MM.1S (cell line): Measurements from ENCODE around the gene TMEM51.

ENCODE experiments used
- EZH2 ChIP-seq: fragments of 300-600 bp; sonication (generic); optimal IDR thresholded peaks from 2 replicates; pipeline ENCODE3; 2017; ENCODE audit warnings: low read depth, mild to moderate bottlenecking, antibody characterized with exemption, low read length, mixed read lengths
- TF ChIP-seq, protein P1 (sequence below): fragments of 300-600 bp; sonication (generic); IDR thresholded peaks from 2 replicates; pipeline ENCODE4 v1.5.1; 2016; ENCODE audit warnings: antibody characterized with exemption, low read length, mixed read lengths

- TF ChIP-seq, protein P1, sequence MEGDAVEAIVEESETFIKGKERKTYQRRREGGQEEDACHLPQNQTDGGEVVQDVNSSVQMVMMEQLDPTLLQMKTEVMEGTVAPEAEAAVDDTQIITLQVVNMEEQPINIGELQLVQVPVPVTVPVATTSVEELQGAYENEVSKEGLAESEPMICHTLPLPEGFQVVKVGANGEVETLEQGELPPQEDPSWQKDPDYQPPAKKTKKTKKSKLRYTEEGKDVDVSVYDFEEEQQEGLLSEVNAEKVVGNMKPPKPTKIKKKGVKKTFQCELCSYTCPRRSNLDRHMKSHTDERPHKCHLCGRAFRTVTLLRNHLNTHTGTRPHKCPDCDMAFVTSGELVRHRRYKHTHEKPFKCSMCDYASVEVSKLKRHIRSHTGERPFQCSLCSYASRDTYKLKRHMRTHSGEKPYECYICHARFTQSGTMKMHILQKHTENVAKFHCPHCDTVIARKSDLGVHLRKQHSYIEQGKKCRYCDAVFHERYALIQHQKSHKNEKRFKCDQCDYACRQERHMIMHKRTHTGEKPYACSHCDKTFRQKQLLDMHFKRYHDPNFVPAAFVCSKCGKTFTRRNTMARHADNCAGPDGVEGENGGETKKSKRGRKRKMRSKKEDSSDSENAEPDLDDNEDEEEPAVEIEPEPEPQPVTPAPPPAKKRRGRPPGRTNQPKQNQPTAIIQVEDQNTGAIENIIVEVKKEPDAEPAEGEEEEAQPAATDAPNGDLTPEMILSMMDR: no peak
- TF ChIP-seq EZH2: no peak
Observed at GRCh38 chr1:15176898-15177665, 23.5 kb downstream of the TMEM51 start.
